ENCODE measurements around the gene ZKSCAN3.
A peak's percentile ranks its signal among the peaks of the same experiment; 100 is the strongest.
"Not testable (repeated sequence)": the region's sequence is repeated elsewhere in the genome, so short reads cannot be mapped to it uniquely, and the experiment has no call there.

Gene ZKSCAN3

GRCh38 chr6:28378644-28379043 lies 28.9 kb downstream of the ZKSCAN3 start:
- no peak for DNase-seq

GRCh38 chr6:28380381-28380780 lies 30.6 kb downstream of the ZKSCAN3 start:
- DNase-seq: no peak

GRCh38 chr6:28383235-28384142 lies 33.7 kb downstream of the ZKSCAN3 start:
- DNase-seq: peak; percentile 15 to 18

- no peak for DNase-seq
Measured at GRCh38 chr6:28384143-28384533, 34.4 kb downstream of the ZKSCAN3 start.

GRCh38 chr6:28390688-28391087 lies 40.9 kb downstream of the ZKSCAN3 start:
- DNase-seq: no peak

- DNase-seq: no peak
Measured at GRCh38 chr6:28393912-28394662, 44.3 kb downstream of the ZKSCAN3 start.

GRCh38 chr6:28395918-28396317 lies 46.2 kb downstream of the ZKSCAN3 start:
- no peak for DNase-seq

GRCh38 chr6:28399350-28400121 lies 49.8 kb downstream of the ZKSCAN3 start, which contains the start of gene ZSCAN12:
Gene ZSCAN12 (minus strand): TSS chr6:28399747. CDS start chr6:28398405, 1,342 bp downstream.
- peak; percentile 79 to 87 for DNase-seq

GRCh38 chr6:28400122-28400451 lies 50.3 kb downstream of the ZKSCAN3 start:
- DNase-seq: no peak

- no peak for DNase-seq
Measured at GRCh38 chr6:28401172-28401571, 51.4 kb downstream of the ZKSCAN3 start.

GRCh38 chr6:28402197-28402596 lies 52.5 kb downstream of the ZKSCAN3 start:
- DNase-seq: no peak

- not testable (repeated sequence) for DNase-seq
Measured at GRCh38 chr6:28403923-28404322, 54.2 kb downstream of the ZKSCAN3 start.

- DNase-seq: no peak
Measured at GRCh38 chr6:28407401-28407800, 57.7 kb downstream of the ZKSCAN3 start.

GRCh38 chr6:28408076-28408802 lies 58.5 kb downstream of the ZKSCAN3 start:
- no peak for DNase-seq

GRCh38 chr6:28410767-28411166 lies 61.0 kb downstream of the ZKSCAN3 start:
- DNase-seq: no peak

GRCh38 chr6:28413681-28414080 lies 63.9 kb downstream of the ZKSCAN3 start:
- no peak for DNase-seq
